ENCODE results near the gene LGALS4.

DNA sequence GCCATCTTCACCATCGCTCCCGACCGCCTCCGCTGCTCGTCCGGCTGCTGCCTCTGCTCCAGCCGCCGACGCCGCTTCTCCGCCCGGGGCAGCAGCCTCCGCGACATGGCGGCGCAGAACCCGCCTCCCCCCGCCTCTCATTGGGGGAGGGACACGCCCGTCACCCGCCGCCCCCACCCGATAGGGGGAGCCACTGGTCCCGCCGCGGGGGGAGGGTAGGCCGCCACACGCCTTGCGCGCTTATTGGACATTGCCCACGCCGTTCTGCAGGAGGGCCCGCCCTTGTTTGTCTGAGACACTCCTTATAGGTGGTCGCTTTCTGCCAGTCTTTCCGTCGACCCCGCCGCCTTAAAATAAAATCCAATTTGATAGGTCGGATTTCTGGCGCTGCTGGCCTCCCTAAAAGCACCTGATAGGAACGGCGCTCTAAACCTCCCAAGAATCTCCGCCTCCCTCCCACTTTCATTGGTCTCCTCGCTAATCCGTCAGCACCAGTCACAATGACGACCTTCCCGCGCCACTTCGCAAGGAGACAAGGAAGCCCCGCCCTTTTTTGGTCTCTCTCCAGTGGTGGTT, 37.2 kb upstream of the LGALS4 start, which contains the start of gene HNRNPL:
- TF ChIP-seq, protein P1, sequence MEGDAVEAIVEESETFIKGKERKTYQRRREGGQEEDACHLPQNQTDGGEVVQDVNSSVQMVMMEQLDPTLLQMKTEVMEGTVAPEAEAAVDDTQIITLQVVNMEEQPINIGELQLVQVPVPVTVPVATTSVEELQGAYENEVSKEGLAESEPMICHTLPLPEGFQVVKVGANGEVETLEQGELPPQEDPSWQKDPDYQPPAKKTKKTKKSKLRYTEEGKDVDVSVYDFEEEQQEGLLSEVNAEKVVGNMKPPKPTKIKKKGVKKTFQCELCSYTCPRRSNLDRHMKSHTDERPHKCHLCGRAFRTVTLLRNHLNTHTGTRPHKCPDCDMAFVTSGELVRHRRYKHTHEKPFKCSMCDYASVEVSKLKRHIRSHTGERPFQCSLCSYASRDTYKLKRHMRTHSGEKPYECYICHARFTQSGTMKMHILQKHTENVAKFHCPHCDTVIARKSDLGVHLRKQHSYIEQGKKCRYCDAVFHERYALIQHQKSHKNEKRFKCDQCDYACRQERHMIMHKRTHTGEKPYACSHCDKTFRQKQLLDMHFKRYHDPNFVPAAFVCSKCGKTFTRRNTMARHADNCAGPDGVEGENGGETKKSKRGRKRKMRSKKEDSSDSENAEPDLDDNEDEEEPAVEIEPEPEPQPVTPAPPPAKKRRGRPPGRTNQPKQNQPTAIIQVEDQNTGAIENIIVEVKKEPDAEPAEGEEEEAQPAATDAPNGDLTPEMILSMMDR (conservative IDR thresholded peaks at IDR 0.05; ENCODE audit: low read depth, low read length) = peak; percentile 42
- no peak for TF ChIP-seq EZH2 (IDR thresholded peaks at IDR 0.05; ENCODE audit: borderline replicate concordance, low read depth, low read length, poor library complexity, severe bottlenecking)
